GM18517 (cell line): Measurements from ENCODE around the gene EIF4EBP3.

Source experiments
- ATAC-seq: cut with Tn5 transposase; IDR thresholded peaks from one replicate; pipeline ENCODE4 v1.9.1; 2021; ENCODE audit warnings: mild to moderate bottlenecking, moderate library complexity; ENCODE audit not compliant: unreplicated experiment

Gene EIF4EBP3

GRCh38 chr5:140556438-140556837 lies 9.0 kb downstream of the EIF4EBP3 start:
- no peak for ATAC-seq

- ATAC-seq: peak; percentile 91
These were observed 9.8 kb downstream of the EIF4EBP3 start, which contains the start of gene SRA1 for GRCh38 chr5:140557136-140557805. TSS of gene SRA1 (minus strand) at chr5:140557473. CDS start at chr5:140557452, 21 bp downstream.

- ATAC-seq: no peak
These were observed 10.5 kb downstream of the EIF4EBP3 start for GRCh38 chr5:140557965-140558364.

- no peak for ATAC-seq
These were observed 11.1 kb downstream of the EIF4EBP3 start for GRCh38 chr5:140558542-140558941.

- ATAC-seq: no peak
These were observed 12.8 kb downstream of the EIF4EBP3 start for GRCh38 chr5:140560227-140560626.

- ATAC-seq: no peak
These were observed 14.5 kb downstream of the EIF4EBP3 start for GRCh38 chr5:140561753-140562523.

- ATAC-seq: no peak
These were observed 16.1 kb downstream of the EIF4EBP3 start for GRCh38 chr5:140563596-140563995.

- ATAC-seq: peak; percentile 77
These were observed 16.9 kb downstream of the EIF4EBP3 start, which contains the start of the genes APBB3 and SLC35A4 for GRCh38 chr5:140564196-140565023. TSS of gene APBB3 (minus strand) at chr5:140564598. CDS start at chr5:140564245, 353 bp downstream. TSS of gene SLC35A4 (plus strand) at chr5:140564828. CDS start at chr5:140567170, 2,342 bp downstream.

- peak; percentile 0 for ATAC-seq
These were observed 17.7 kb downstream of the EIF4EBP3 start for GRCh38 chr5:140565024-140565779.

- no peak for ATAC-seq
These were observed 18.3 kb downstream of the EIF4EBP3 start for GRCh38 chr5:140565780-140566095.

- no peak for ATAC-seq
These were observed 19.2 kb downstream of the EIF4EBP3 start for GRCh38 chr5:140566665-140567064.

- no peak for ATAC-seq
These were observed 19.8 kb downstream of the EIF4EBP3 start for GRCh38 chr5:140567136-140567818.

GRCh38 chr5:140567871-140568270 lies 20.4 kb downstream of the EIF4EBP3 start:
- no peak for ATAC-seq

- no peak for ATAC-seq
These were observed 21.1 kb downstream of the EIF4EBP3 start for GRCh38 chr5:140568443-140569063.

GRCh38 chr5:140569197-140569596 lies 21.7 kb downstream of the EIF4EBP3 start:
- peak; percentile 40 for ATAC-seq

GRCh38 chr5:140570058-140570457 lies 22.6 kb downstream of the EIF4EBP3 start:
- ATAC-seq: no peak

- no peak for ATAC-seq
These were observed 23.0 kb downstream of the EIF4EBP3 start for GRCh38 chr5:140570488-140570887.

- no peak for ATAC-seq
These were observed 23.6 kb downstream of the EIF4EBP3 start for GRCh38 chr5:140571105-140571504.

- ATAC-seq: no peak
These were observed 26.2 kb downstream of the EIF4EBP3 start for GRCh38 chr5:140573683-140574082.
